HG03457 (cell line): ENCODE data around the gene TOLLIP.
"Not testable (repeated sequence)": the region's sequence is repeated elsewhere in the genome, so short reads cannot be mapped to it uniquely, and the experiment has no call there.

Experiments used
- ATAC-seq: cut with Tn5 transposase; IDR thresholded peaks from one replicate; pipeline ENCODE4 v1.9.1; 2021; ENCODE audit warnings: moderate number of reproducible peaks; ENCODE audit not compliant: unreplicated experiment

Gene TOLLIP

DNA sequence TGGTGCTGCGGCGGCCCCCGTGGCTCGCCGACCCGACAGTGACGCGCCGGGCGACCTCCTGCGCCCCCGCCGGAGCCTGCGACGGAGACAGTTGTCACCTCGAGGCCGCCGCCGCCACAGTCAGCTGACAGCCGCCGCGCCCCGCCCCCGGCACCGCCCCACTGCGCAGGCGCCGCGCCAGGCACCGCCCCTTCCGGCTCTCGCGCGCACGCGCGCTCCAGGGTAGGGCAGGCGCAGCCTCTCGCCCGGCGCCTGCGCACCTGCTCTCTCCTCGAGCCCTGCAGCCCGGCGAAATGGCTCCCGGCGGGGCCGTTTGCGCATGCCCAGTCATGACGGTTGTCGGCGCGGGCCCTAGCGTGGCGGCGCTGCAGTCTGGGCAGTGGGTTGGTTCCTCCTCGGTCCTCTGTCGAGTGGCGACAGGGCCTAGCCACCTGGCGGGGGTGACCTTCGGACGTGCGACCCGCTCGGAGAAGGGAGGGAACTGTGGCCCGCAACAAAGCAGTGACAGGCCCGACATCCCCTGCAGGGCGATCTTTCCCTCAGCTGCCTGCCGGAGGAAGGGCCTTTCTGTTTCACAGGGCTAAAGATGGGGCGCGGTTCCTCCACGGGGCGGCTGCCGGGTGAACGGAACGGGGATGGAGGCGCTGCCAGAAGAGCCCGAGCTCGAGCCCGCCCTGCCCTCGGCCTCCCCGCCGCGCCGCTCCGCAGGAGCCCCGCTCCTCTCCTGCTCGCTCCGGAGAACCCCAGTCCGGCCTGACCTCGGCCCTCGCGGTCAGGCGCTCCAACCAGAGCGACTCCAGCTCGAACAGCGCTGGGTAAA is at the start of gene TOLLIP:
Gene TOLLIP (minus strand): TSS at position 135 of the 820 bp plus-strand sequence. CDS start 134 bp downstream, at position 1.
- ATAC-seq, result peak; percentile 71

GRCh38 chr11:1358931-1359330 is 49.5 kb upstream of the TOLLIP start:
- ATAC-seq, result not testable (repeated sequence)

DNA sequence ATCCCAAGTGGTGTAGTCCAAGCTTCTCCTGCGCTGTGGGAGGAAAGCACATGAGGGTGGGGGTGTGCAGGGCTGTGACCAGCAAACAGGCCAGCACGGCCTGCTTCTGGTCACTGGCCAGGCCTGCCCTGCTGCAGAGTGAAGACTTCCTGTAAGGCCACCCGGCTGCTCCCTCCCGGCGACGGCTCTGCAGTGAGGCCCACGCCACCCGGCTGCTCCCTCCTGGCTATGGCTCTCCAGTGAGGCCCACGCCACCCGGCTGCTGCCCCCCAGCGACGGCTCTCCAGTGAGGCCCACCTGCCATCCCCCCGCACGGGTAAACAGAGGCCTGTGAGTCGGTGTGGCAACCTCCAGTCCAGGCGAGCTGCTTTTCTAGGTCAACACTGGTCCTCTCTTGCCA is 48.9 kb upstream of the TOLLIP start:
- ATAC-seq, result no peak

- ATAC-seq, result no peak
These were observed 47.1 kb upstream of the TOLLIP start for GRCh38 chr11:1356478-1356960.

GRCh38 chr11:1356007-1356435 is 46.6 kb upstream of the TOLLIP start:
- no peak for ATAC-seq

DNA sequence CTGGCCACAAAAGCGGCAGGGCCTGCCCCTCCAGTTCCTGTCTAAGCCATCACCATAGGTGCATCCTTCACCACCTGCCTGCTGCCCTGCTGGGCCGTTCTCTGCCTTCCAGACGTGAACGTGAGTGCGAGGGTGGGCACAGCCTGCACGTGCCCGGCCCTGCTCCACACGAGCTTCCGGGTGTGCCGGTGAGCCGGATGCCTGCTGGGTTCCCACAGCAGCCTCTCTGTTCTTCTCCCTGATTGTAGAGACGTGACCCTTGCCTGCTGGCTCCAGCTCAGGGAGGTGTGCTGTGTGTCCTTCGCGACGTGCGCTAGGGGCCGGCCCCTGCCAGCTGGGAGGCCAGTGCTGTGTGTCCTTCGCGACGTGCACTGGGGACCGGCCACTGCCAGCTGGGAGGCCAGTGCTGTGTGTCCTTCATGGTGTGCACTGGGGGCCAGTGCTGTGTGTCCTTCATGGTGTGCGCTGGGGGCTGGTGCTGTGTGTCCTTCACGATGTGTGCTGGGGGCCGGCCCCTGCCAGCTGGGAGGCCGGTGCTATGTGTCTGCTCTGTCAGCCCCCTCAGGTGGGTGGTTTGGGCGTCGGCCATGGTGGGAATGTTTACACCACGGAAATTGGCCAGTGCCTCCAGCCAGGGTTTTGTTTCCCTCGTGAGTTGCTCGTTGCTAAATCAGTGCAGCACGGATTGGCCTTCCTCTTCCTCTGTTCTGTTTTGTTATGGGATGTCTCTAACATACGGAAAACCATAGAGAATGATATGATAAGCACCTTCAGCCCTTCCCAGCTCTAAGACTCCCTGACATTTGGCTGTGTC is 44.9 kb upstream of the TOLLIP start:
- no peak for ATAC-seq

- ATAC-seq, result no peak
These were observed 44.1 kb upstream of the TOLLIP start for GRCh38 chr11:1353383-1354124.

DNA sequence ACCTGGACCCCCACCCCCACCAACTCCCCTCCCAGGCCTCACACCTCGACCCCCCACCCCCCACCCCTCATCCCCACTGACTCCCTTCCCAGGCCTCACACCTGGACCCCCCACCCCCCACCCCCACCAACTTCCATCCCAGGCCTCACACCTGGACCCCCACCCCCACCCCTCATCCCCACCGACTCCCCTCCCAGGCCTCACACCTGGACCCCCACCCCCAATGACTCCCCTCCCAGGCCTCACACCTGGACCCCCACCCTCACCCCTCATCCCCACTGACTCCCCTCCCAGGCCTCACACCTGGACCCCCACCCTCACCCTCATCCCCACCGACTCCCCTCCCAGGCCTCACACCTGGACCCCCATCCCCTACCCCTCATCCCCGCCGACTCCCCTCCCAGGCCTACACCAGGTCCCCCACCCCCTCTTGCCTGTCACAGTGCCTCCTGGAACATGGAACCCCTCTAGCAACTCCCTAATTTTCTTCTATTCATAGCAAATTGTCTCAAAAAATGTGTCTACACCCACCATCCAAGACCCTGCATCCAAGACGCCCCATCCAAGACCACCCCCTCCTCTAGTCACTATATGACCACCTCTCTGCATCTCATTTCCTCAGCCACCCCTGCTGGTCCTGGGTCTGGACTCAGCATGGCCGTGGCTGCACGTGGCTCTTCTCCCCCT is 43.4 kb upstream of the TOLLIP start:
- no peak for ATAC-seq

DNA sequence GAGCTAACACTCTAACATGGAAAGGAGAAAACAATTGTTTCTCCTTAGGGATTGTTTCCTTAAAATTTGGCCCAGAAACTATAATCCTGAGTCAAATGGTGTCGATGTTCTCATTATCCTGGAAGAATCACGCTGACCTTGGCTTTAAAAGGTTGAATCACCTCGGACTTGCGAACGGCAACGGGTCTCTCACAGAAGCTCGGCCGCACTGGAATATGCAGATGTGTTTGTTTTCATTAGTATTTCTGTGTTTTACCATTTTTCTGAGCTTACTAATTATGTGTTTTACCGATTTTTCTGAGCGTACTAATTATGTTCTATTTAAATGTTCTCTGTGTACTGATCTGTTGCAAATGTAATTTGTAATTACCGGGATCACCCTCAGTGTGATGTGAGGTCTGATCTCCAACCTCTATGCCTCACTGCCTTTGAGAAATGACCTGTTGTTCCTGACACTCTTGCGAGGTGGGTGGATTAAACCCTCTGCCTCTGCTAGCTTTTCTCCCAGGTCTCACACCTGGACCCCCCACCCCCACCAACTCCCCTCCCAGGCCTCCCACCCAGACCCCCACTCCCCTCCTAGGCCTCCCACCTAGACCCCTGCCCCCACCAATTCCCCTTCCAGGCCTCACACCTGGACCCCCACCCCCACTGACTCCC is 42.0 kb upstream of the TOLLIP start:
- no peak for ATAC-seq

GRCh38 chr11:1350086-1350725 is 40.8 kb upstream of the TOLLIP start:
- no peak for ATAC-seq

DNA sequence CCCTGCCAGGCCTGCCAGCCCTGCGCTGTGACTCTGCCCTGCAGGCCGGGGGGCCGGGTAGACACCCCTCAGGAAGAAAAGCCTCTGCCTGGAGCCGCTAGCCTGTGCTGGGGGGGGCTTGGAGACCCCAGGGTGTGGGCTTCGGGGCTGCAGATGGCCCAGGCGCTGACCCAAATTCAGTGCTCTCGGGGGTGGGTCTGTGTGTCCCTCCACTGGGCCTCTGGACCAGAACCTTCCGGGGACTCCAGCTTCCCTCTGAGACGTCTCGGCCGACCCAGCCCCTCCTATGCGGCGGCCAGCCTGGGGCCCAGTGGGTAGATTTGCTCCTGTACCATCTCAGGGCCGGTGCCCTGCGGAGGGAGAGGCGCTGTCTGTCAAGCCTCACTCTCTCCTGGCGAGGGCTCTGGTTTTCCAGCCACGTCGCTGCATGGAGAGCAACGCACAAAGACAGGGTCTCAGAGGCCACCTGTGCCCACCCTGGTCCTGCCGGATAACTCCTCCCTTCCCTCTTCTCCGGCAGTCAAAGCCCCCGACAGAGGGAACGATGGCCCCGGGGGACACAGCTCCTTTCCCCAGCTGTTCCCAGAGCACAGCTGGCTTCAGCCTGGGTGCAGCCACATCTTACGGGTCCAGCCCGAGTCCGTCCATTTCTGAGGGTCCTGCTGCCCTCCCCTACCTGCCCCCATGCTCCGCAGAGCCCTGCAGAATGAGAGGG is 40.1 kb upstream of the TOLLIP start:
- ATAC-seq, result no peak

- no peak for ATAC-seq
These were observed 39.4 kb upstream of the TOLLIP start for GRCh38 chr11:1348796-1349326.

GRCh38 chr11:1348146-1348795 is 38.8 kb upstream of the TOLLIP start:
- ATAC-seq, result no peak

- ATAC-seq, result not testable (repeated sequence)
These were observed 38.1 kb upstream of the TOLLIP start for GRCh38 chr11:1347411-1347999.

GRCh38 chr11:1346669-1347390 is 37.4 kb upstream of the TOLLIP start:
- ATAC-seq, result no peak

DNA sequence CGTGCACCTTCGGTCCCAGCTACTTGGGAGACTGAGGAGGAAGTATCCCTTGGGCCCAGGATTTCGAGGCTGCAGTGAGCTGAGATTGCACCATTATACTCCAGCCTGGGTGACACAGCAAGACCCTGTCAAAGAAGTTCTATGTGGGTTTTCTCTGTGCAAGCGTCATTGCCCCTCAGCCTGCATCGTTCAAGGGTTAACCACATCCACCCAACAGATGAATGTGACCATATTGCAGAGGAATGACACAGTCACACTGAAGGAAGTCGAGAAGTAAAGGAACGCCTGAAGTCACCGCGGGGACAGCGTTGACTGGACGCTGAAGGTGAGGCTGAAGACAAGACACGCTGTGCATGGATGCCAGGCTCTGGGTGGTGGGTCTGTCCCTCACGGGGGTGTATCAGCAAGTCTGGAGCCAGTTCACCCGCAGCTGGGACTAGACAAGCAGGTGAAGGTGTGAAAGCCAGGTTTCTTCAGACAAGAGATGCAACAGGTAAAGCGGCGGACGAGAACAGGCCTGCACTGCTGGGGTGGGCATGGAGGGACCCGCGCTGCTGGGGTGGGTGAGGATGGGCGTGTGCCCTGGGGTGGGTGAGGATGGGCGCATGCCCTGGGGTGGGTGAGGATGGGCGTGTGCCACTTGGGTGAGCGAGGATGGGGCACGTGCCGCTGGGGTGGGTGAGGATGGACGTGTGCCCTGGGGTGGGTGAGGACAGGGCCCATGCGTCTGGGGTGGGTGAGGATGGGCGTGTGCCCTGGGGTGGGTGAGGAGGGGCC is 36.5 kb upstream of the TOLLIP start:
- no peak for ATAC-seq
